Activated T-cell treated with anti-CD3 and anti-CD28 coated beads, Interleukin-2, amount 50 U/mL, for 72 hours (primary cell): ENCODE results near the gene LYPD6. TPM values are rescaled to one million over a fixed set of nuclear protein-coding genes. Genes with fewer than 3 reads are reported as not detected.
"Not testable (repeated sequence)": the region's sequence is repeated elsewhere in the genome, so short reads cannot be mapped to it uniquely, and the experiment has no call there.

Experiments used
- ATAC-seq, 2 donors: fragments of 150-1000 bp; cut with Tn5 transposase; replicated peaks in 1 of 2; 2 replicates each; pipeline ENCODE4 v1.10.0; 2021; ENCODE audit warnings: moderate library complexity in 2 of 2, mild to moderate bottlenecking in 1 of 2
- DNase-seq, 2 donors: peaks; one replicate each; pipeline ENCODE4 v3.0.0; 2021 to 2022; ENCODE audit warnings: mixed read lengths in 1 of 2
- H3K27ac Mint-ChIP-seq: one replicate; pipeline ENCODE4 v1.8.0; 2022; ENCODE audit warnings: mild to moderate bottlenecking, moderate library complexity, mixed read lengths
- H3K27me3 Mint-ChIP-seq: one replicate; pipeline ENCODE4 v1.8.0; 2022; ENCODE audit warnings: low read depth, mixed read lengths
- H3K36me3 Mint-ChIP-seq, 2 donors: one replicate each; pipeline ENCODE4 v1.8.0; 2022; ENCODE audit warnings: mixed read lengths in 2 of 2, mild to moderate bottlenecking in 1 of 2; ENCODE audit not compliant: insufficient read depth in 2 of 2
- H3K4me1 Mint-ChIP-seq: one replicate; pipeline ENCODE4 v1.8.0; 2022; ENCODE audit warnings: low read depth, mixed read lengths
- H3K4me3 Mint-ChIP-seq, 2 donors: one replicate each; pipeline ENCODE4 v1.8.0; 2022; ENCODE audit warnings: mild to moderate bottlenecking in 2 of 2, mixed read lengths in 2 of 2, moderate library complexity in 2 of 2
- H3K9me3 Mint-ChIP-seq, 2 donors: one replicate each; pipeline ENCODE4 v1.8.0; 2022; ENCODE audit warnings: mixed read lengths in 2 of 2
- total RNA-seq, 2 donors: library from RNA; stranded (reverse); gene quantifications; one replicate each; pipeline ENCODE4 v1.2.3, GENCODE V29; 2022

LYPD6 gene
- total RNA-seq, 2 donors from 2014 or later = not detected

- H3K27ac Mint-ChIP-seq = no peak overlapping the region
- no peak overlapping the region for H3K4me3 Mint-ChIP-seq
- peaks cover 27% of the 10 kb centered on the region for H3K27me3 Mint-ChIP-seq
- ATAC-seq (no peak), DNase-seq (no peak)
- no peaks in the 10 kb centered on the region for H3K36me3 Mint-ChIP-seq
- H3K9me3 Mint-ChIP-seq = no peaks in the 10 kb centered on the region
- H3K4me1 Mint-ChIP-seq = no peaks in the 10 kb centered on the region
These were observed 158.5 kb downstream of the LYPD6 start for GRCh38 chr2:149488706-149489440.

GRCh38 chr2:149489452-149489851 lies 159.1 kb downstream of the LYPD6 start:
- Mint-ChIP-seq H3K27ac (no peak overlapping the region), H3K27me3 (peaks cover 23% of the 10 kb centered on the region), H3K36me3 (no peaks in the 10 kb centered on the region), H3K4me3 (no peak overlapping the region), H3K4me1 (no peaks in the 10 kb centered on the region), H3K9me3 (no peaks in the 10 kb centered on the region)
- ATAC-seq = no peak
- DNase-seq = no peak

GRCh38 chr2:149490296-149490695 lies 159.9 kb downstream of the LYPD6 start:
- no peak for ATAC-seq
- peaks cover 17% of the 10 kb centered on the region for H3K27me3 Mint-ChIP-seq
- no peak overlapping the region for H3K27ac Mint-ChIP-seq
- no peaks in the 10 kb centered on the region for H3K9me3 Mint-ChIP-seq
- no peaks in the 10 kb centered on the region for H3K36me3 Mint-ChIP-seq
- H3K4me1 Mint-ChIP-seq = no peaks in the 10 kb centered on the region
- H3K4me3 Mint-ChIP-seq = no peak overlapping the region
- DNase-seq = no peak

- Mint-ChIP-seq H3K9me3 (peaks cover 1 to 5% of the 10 kb centered on the region in 2 donors), H3K36me3 (no peaks in the 10 kb centered on the region), H3K4me1 (no peaks in the 10 kb centered on the region), H3K27ac (no peak overlapping the region), H3K27me3 (peaks cover 10% of the 10 kb centered on the region), H3K4me3 (no peak overlapping the region)
- no peak for DNase-seq
- no peak for ATAC-seq
These were observed 162.5 kb downstream of the LYPD6 start for GRCh38 chr2:149492923-149493322.

GRCh38 chr2:149499204-149499603 lies 168.8 kb downstream of the LYPD6 start:
- H3K27ac Mint-ChIP-seq, ATAC-seq, H3K4me3 Mint-ChIP-seq: not testable (repeated sequence)

GRCh38 chr2:149506808-149507207 lies 176.4 kb downstream of the LYPD6 start:
- DNase-seq, ATAC-seq, H3K27ac Mint-ChIP-seq, H3K36me3 Mint-ChIP-seq, H3K4me3 Mint-ChIP-seq, H3K4me1 Mint-ChIP-seq, H3K9me3 Mint-ChIP-seq: not testable (repeated sequence)
- peaks cover 24% of the 10 kb centered on the region for H3K27me3 Mint-ChIP-seq

More at GRCh38 chr2:149499204-149499603, 168.8 kb downstream of the LYPD6 start:
- DNase-seq, H3K27me3 Mint-ChIP-seq, H3K4me1 Mint-ChIP-seq, H3K36me3 Mint-ChIP-seq, H3K9me3 Mint-ChIP-seq: not testable (repeated sequence)

GRCh38 chr2:149507974-149508373 lies 177.6 kb downstream of the LYPD6 start:
- Mint-ChIP-seq H3K27me3 (peaks cover 27% of the 10 kb centered on the region), H3K9me3 (peaks cover 0 to 6% of the 10 kb centered on the region in 2 donors), H3K27ac (no peak overlapping the region), H3K36me3 (no peaks in the 10 kb centered on the region), H3K4me1 (no peaks in the 10 kb centered on the region), H3K4me3 (no peak overlapping the region)
- DNase-seq = no peak
- no peak for ATAC-seq

- no peak for ATAC-seq
- Mint-ChIP-seq H3K36me3 (no peaks in the 10 kb centered on the region), H3K9me3 (peaks cover 0 to 4% of the 10 kb centered on the region in 2 donors), H3K27me3 (peaks cover 19% of the 10 kb centered on the region), H3K4me1 (no peaks in the 10 kb centered on the region), H3K4me3 (no peak overlapping the region), H3K27ac (no peak overlapping the region)
- no peak for DNase-seq
These were observed 183.1 kb downstream of the LYPD6 start for GRCh38 chr2:149513461-149513860.
